Ammon's horn (tissue), 1 donor: ENCODE measurements around the gene HTR5A.

Experiments
- DNase-seq: peaks from one replicate; pipeline ENCODE4 v3.0.0-alpha.2; 2016; ENCODE audit warnings: low spot score

HTR5A gene

DNA sequence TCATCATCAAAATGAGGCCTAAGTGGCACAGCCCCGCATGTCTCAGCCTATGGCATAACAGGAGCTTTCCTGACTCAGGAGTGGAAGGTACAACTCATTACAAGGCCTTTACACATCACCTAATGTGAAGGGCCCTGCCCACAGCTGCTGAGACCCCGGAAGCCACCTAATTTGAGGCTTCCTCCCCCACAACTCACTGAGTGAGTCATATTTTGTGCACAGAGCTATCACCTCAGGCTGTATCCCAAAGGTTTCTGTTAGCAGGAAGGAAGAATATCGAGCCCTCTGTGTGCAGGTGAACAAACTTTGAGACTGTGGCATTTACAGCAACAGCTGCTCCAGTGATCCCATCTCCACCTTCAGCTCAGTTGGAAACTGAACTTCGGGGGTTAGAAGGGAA lies 20.6 kb downstream of the HTR5A start:
- DNase-seq = no peak

DNA sequence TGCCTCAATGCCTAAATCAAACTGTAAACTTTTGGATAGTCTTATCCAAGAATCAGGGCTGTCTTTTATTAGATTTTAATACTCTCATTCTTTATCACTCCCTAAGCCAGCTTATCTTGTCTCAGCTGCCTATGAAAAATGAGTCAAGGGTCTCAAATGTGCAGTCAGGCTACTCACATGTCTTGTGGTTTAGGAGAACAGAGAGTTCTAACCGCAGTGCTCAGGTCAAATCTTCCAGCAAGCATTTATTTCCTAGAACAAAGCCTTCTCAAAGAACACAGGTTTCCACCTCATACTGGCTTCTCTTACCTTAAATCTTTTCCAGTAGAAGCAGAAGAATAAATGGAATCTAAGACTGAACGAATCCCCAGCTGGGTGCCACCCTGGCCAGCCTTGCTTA lies 23.5 kb downstream of the HTR5A start:
- no peak for DNase-seq

DNA sequence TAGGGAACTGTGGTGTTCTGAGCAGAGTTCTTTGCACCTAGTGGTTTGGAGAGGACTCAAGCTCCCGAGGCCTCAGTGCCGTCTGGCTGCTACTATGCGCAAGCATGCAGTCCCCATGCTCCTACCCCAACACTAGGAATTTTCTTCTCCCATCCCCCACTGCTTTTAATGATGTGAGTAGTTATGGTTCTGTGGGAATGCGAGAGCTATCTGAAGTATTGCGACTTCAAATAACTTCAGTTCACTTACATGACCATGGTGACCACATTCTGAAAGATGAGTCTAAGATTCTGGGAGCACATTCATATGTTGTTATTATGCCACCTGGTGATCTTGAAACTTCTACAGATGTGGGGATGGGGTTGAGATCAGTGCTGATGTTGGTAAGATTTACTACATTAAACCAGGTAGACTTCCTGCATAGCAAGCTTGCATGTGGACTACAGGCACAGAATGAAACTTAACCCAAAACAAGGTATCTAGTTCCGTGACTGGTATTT lies 24.6 kb downstream of the HTR5A start:
- no peak for DNase-seq

DNA sequence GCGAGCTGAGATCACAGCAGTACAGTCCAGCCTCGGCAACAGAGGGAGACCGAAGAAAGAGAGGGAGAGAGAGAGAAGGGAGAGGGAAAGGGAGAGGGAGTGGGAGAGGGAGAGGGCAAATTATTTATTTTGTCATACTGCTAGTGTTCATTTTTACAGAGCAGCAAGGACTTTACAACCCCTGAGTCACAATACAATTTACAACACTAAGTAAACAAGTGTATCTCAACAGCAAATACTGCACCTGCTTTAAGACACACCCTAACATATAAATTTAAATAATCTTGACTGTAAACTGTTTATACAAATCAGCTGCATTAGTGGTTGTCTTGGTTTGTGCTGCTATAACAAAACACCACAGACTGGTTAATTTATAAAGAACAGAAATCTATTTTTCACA lies 27.2 kb downstream of the HTR5A start:
- DNase-seq = no peak

DNA sequence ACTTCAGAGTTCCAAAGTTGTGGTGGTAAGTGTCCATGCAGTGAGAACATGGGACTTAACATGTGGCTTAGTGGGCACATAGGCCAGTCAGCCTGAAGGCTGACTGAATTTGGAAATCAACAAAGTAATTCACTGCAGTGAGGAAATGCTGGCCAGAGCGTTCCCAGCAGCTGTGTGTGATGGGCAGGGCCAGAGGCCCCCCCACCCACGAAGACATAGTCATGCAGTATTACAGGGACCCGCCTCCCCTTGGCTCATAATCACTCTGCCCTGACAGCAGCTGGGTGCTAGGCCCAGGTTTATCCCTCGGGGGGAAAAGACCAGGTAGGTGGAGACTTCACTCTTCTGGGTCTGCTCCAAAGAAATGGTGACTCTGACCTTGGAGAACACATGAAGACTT lies 33.7 kb downstream of the HTR5A start:
- no peak for DNase-seq

DNA sequence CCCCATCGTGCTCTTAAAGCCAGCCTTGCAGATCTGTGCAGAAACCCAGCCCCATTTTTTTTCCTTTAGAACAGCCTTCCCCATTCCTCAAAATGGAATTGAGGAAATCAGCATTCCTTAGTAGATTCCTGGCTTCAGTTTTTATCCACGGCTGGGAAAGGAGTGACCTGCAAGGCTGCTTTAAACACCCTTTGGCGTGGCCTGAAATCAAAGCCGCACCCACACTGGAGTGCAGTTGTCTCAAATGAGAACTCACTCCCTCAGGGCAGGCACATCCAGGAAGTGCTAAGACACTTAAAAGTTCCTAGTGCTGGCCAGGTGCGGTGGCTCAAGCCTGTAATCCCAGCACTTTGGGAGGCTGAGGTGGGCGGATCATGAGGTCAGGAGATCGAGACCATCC lies 34.8 kb downstream of the HTR5A start:
- no peak for DNase-seq

DNA sequence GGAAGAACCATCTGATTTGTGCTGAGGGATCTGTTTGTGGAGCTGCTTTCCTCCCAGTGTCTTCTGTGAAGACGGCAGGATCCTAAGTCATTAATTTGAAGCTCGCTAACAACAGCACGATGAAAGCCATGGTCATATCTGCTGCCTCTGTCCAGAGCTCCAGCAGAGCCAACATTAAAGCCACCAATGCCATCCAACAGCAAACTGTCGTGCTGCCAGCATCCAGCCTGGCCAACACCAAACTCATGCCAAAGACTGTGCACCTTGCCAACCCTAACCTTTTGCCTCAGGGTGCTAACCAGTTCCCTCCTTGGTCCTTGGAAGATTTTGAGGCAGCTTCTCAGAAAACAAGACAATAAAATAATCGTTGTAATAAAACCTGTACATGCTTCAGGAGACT lies 36.2 kb downstream of the HTR5A start:
- no peak for DNase-seq

DNA sequence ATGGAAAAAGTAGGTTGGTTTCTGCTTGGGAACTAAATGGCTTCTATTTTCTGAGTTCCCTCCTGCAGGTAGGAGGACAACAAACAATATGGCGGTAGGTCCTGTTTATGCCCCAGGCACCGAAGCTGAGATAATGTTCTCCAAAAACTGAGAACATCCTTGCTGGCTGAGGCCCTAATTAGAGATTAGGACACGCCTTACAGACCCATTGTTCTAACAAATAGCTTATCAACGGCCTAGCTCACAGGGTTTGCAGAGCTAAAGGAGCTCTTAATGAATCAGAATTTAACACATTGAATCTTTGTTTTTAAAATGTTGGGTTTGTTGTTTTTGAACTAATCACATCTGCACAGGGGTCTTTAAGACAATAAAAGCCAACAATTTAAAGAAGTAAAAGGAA lies 37.0 kb downstream of the HTR5A start:
- DNase-seq = no peak

DNA sequence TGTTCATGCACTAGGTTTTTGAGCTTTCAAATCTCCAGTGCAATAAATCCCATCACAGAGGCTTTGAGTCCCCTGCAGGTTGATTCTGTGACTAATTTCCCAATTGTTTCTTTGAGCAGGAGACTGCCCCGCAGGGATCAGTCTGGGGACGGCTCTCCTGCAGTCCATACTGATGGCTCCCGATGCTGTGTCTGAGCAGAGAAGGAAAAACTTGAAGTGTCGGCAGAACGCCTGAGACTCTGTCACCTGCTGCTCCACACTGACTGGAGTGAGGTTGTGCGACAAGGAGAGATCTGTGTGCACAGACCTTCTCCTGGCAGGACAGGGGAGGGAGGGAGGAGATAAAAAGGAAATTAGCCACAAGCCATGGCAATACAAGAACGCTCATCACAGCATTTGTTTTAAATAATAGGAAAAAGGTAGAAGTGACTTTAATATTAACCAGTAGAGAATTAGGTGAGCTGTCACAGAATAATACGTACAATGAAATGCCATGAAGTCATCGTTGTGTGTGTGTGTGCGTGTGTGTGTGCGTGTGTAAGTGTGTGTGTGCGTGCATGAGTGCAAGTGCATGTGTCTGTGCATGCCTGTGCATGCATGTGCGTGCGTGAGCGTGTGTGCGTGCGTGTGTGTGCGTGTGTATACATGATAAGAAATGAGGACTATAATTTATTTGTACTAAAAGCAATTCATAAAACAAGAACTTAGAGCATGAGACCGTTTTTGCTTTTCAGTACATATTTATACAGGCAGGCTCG lies 38.2 kb downstream of the HTR5A start:
- no peak for DNase-seq

DNA sequence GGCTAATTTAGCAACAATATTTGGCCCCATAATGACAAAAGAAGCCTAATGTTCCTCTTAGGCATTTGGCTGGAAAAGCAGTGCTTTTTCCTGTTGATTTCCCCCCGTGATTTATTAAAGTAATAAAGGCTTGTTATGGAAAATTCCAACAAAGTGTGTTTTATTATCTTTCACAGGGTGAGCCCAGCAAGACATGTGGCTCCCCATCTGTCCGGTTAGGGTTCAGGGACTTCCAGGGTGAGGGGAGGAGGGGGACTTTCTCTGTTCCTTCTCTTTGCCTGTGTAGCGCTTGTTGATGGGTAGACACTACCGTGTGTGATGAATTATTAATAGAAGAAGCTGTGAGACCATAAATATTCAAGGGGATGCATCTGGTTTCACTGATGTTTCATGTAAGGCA lies 39.0 kb downstream of the HTR5A start:
- no peak for DNase-seq

DNA sequence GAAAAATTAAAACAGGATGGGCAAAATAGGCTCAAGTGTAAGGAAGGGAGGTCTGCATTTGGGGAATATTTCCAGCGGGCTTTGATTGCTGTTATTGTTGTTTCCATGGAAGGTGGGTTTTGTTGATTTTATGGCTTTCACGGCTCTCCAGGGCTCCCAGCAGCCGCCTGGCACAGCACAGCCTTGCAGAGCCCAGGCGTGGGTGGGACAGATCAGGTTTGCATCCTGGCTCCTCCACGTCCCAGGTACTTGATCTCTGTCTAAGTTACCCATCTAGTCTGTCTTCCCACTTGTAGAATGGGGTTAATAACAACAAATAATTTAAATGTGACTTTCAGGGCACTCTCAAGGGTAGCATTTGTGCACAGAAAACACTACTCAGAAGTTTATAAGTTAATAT lies 45.2 kb downstream of the HTR5A start:
- DNase-seq = no peak

DNA sequence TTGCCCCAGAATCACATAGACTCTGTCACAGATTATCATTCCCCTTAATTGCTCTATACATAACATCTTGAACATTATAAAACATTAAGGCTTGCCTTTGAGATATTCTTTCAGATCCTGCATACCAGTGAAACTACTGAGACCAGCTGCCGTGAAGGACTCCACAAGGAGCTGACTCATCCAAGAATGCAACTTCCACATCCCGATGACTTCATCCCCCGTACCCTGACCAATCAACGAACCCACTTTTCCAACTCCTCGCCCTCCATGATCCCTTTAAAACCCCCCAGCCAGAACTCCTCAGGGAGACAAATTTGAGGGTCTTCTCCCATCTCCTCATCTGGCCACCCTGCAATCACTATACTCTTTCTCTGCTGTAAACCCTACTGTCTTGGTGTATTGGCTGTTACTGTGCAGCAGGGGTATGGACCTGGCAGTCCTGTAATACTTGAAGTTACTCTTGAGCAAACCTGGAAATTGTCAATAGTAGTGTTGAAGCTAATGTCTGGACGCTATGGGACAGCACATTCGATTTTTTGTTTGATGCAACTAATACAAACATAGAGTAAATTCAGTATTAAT lies 49.8 kb downstream of the HTR5A start:
- no peak for DNase-seq

DNA sequence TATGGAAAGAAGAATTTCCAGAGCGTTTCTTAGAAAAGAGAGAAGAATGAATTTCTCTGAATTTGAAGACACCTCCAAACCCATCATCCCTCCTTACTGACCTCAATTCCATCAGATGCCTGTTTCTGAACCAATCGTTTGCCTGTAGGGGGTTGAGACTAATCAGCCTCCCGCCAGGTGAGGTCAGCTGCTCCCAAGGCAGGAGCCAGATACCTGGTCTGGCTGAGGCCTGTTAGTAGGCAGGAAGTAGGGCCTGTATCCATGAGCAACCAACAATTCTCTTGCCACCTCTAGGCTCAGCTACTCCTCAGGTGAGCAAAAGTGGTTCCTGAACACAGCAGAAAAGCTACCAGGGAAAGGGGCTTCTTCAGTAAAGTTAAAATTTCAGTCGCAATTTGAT lies 50.3 kb downstream of the HTR5A start:
- no peak for DNase-seq

DNA sequence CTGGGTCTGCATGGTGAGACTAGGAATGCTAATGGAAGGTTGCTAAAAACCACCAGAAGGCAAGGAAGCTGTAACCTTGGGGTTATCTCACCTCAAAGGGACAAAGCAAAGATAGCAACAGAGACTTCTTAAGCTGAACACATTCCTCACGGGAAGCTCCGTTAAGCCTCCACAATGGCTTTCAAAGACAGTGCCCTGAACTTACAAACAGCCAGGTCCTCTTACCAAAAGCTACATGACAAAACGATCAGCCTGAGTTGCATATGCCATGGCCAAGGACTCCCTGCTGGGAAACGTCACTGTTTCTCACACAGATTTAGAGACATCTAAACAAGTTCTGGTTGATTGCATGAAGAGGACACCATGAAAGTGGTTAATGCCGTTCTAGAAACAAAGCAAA lies 52.7 kb downstream of the HTR5A start:
- no peak for DNase-seq

DNA sequence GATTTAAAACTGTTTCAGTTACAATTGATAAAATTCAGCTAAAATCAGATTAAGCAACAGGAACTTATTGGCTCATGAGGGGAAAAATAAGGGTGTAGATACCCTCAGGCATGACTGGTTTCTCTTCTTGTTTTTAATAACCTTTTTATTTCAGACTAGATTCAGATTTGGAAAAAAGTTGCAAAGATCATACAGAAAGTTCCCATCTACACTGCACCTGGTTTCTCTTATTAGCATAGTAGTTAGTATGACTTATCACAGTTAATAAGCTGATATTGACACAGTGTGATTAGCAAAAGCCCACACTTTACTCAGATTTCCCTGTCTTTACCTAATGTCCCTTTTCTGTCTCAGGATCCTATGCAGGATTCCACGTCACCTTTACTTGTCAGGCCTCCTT lies 53.3 kb downstream of the HTR5A start:
- no peak for DNase-seq

DNA sequence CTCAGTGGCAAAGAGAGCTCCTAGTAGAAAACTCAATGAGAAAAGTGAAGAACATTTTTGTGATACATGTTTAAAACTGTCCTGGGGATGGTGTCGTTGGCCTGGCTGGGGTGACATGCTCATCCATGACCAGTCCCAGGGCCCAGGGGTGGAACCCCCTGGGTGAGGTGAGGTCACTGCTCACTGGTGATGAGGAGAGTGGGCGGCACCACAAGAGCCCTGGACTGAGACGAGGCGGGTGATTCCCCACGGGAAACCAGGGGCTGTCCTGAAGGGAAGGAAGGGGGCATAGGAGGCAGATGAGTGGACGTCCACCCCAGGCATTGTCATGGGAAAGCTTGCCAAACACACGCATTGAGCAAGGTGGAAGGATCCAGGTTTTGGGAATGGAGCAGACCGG lies 54.6 kb downstream of the HTR5A start:
- DNase-seq = no peak

DNA sequence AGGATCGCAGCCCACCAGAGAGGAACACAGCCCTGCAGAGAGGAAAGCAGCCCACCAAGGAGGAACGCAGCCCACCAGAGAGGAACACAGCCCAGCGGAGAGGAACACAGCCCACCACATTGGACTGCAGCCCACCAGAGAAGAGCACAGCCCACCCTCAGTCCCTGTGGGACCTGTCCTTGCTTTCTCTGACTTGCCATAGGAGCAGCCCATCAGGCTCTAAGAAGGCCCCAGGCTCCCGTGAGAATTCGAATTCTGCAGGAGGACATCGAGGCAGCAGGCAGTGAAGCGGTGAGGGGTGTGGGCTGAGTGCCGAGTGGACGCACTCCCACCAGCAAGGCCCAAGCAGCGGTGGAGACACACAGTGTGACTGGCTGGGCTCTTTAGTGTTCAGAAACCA lies 59.1 kb downstream of the HTR5A start:
- DNase-seq = no peak

DNA sequence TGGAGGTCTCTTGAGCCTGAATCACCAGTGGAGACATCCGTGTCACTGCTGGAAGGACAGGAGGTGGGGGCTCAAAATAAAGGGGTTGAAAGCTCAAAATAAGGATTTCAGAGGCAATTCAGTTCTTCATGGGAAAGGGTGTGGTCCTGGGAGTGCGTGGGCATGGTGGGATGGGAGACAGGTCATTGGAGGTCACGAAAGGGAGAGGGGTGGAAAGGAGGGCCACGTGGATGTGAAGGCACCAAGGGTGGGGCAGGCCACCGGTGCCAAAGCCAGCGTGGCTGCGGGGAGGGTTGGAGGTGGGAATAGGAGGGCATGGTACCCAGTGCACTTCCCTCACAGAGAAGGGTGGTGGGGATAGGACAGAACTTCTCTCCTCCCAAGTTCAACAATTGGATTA lies 59.7 kb downstream of the HTR5A start:
- no peak for DNase-seq

DNA sequence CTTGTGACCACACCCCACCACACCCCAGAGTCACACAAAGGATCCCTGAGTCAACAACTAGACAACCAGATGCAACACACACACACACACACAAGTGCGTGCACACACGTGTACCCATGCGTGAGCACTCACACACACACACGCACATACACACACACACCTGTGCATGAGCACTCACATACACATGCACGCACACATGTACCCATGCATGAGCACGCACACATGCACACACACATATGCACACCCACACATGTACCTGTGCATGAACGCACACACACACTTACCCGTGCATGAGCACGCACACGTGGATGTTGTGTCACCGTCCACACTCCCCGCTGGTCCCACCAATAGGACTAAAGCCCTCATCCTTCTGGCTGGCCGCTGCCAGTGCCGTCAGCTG lies 60.4 kb downstream of the HTR5A start:
- no peak for DNase-seq

DNA sequence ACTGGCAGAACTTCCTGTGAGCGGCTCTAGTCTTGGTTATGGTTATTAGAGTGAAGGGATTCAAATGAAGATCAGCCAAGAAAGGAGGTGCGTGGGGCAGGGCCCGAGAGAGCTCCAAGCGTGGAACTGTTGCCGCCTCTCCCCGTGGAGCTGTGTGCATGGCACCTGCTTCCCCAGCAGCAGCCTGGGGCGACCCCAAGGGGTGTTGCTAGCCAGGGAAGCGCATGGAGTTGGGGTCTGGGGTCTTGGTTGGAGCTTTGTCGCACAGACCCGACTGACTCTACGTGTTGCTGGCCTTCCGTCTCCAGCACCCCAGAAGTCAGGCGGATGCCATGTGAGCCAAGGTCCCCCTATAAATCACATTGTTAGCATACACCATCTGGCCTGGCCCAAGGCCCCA lies 61.0 kb downstream of the HTR5A start:
- DNase-seq = no peak

DNA sequence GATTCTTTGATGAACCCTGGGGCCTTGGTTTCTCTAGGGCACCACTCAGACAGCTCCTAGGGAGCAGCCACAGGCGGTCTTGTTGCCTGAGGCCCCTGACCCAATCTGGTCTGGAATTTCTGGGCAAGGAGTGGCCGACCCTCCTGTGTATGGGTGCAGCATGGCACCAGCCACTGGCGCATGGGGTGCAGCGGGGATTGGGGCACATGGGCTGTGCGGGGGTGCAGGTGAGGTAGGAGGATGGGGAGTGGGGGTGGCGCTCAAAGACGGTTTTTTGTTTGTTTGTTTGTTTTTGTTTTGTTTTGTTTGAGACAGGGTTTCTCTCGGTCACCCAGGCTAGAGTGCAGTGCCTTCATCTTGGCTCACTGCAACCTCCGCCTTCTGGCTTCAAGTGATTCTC lies 62.3 kb downstream of the HTR5A start:
- DNase-seq = no peak

DNA sequence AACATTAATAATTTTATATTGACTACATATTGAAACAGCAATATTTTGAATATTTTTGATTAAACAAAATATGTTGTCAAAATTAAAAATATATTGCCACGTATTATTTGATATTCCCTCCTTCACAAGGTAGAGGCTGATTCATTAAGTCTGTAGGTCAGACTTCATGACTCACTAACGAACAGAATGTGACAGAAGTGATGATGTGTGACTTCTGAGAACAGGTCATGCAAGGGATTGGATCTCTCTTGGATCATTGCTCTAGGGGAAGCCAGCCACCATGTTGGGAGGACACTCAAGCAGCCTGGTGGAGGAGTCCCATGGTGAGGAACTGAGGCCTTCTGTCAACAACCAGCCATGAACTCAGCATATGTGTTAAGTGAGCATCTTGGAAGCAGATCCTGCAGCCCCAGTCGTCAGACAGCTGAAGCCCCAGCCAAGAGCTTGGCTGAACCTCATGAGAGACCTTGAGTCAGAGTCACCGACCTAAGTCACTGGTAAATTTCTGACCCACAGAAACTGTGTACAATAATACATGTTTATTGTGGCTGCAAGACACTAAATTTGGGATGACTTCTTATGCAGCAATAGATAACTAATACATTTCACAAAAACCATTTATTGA lies 66.6 kb downstream of the HTR5A start:
- no peak for DNase-seq
